HEK293 (cell line): Measurements from ENCODE around the gene ASIC4.

Experiments
- CTCF ChIA-PET: fragments of 350-600 bp; formaldehyde crosslinking; extraction: SDS; loops from one replicate; lab custom pipeline; 2021; ENCODE audit warnings: antibody characterized with exemption; lab: Yijun Ruan, JAX
- POLR2A ChIA-PET: fragments of 300-600 bp; formaldehyde crosslinking; extraction: SDS; loops from one replicate; lab custom pipeline; 2020; ENCODE audit warnings: antibody characterized with exemption, inconsistent platforms; lab: Yijun Ruan, JAX
- H3K27ac ChIP-seq: fragments of 200-500 bp; sonication (Bioruptor generic); 2 replicates; pipeline ENCODE4 v1.5.1; 2014; ENCODE audit warnings: low read depth, low read length, control low read depth, inconsistent platforms; ENCODE audit errors: extremely low read depth
- H3K36me3 ChIP-seq, 2 experiments: fragments of 200-500 bp in 1 of 2; sonication (Bioruptor generic) in 1 of 2; 1 replicate in 1 of 2; 2 replicates in 1 of 2; pipeline ENCODE4 v1.5.1; 2014 to 2017; ENCODE audit warnings: inconsistent platforms in 2 of 2, low read length in 2 of 2; ENCODE audit not compliant: control insufficient read depth in 2 of 2, insufficient read depth in 1 of 2
- H3K4me1 ChIP-seq: fragments of 200-500 bp; sonication (Bioruptor generic); 2 replicates; pipeline ENCODE4 v1.5.1; 2014; ENCODE audit warnings: mild to moderate bottlenecking, low read length, inconsistent platforms; ENCODE audit not compliant: control insufficient read depth, insufficient read depth
- H3K4me3 ChIP-seq: 2 replicates; pipeline ENCODE4 v1.5.1; 2011; ENCODE audit warnings: low read depth, mild to moderate bottlenecking, control low read depth, low read length, moderate library complexity
- H3K9me3 ChIP-seq: fragments of 200-500 bp; sonication (Bioruptor generic); 2 replicates; pipeline ENCODE4 v1.5.1; 2014; ENCODE audit warnings: low read depth, low read length, inconsistent platforms; ENCODE audit not compliant: control insufficient read depth, insufficient read depth
- GLIS1 ChIP-seq: fragments of 450-650 bp; formaldehyde crosslinking; IDR thresholded peaks from 2 replicates; pipeline ENCODE4 v1.5.1; 2016; ENCODE audit warnings: missing biosample characterization, missing genetic modification characterization
- GLIS2 ChIP-seq: fragments of 450-650 bp; formaldehyde crosslinking; IDR thresholded peaks from 2 replicates; pipeline ENCODE4 v1.5.1; 2016; ENCODE audit warnings: missing biosample characterization, missing genetic modification characterization
- KLF7 ChIP-seq: fragments of 450-650 bp; formaldehyde crosslinking; IDR thresholded peaks from 2 replicates; pipeline ENCODE4 v1.5.1; 2016; ENCODE audit warnings: missing biosample characterization, missing genetic modification characterization, borderline replicate concordance
- SP2 ChIP-seq: fragments of 450-650 bp; formaldehyde crosslinking; IDR thresholded peaks from 2 replicates; pipeline ENCODE4 v1.5.1; 2016; ENCODE audit warnings: missing biosample characterization, missing genetic modification characterization
- ZBTB20 ChIP-seq: fragments of 450-650 bp; formaldehyde crosslinking; IDR thresholded peaks from 2 replicates; pipeline ENCODE4 v1.5.1; 2016; ENCODE audit warnings: missing biosample characterization, missing genetic modification characterization
- ZNF140 ChIP-seq: fragments of 450-650 bp; formaldehyde crosslinking; IDR thresholded peaks from 2 replicates; pipeline ENCODE4 v1.5.1; 2016; ENCODE audit warnings: missing biosample characterization, missing genetic modification characterization
- ZNF16 ChIP-seq: fragments of 450-650 bp; formaldehyde crosslinking; IDR thresholded peaks from 2 replicates; pipeline ENCODE4 v1.5.1; 2016; ENCODE audit warnings: low read depth, missing biosample characterization, missing genetic modification characterization
- ZNF174 ChIP-seq: fragments of 450-650 bp; formaldehyde crosslinking; IDR thresholded peaks from 2 replicates; pipeline ENCODE4 v1.5.0; 2017; ENCODE audit warnings: missing biosample characterization, mild to moderate bottlenecking, missing genetic modification characterization
- ZNF23 ChIP-seq: fragments of 450-650 bp; formaldehyde crosslinking; IDR thresholded peaks from 2 replicates; pipeline ENCODE4 v1.5.1; 2016; ENCODE audit warnings: missing biosample characterization, missing genetic modification characterization, borderline replicate concordance
- ZNF335 ChIP-seq: fragments of 450-650 bp; formaldehyde crosslinking; conservative IDR thresholded peaks from 2 replicates; pipeline ENCODE4 v1.5.1; 2016; ENCODE audit warnings: missing biosample characterization, missing genetic modification characterization
- ZNF48 ChIP-seq: fragments of 450-650 bp; formaldehyde crosslinking; IDR thresholded peaks from 2 replicates; pipeline ENCODE4 v1.5.1; 2016; ENCODE audit warnings: missing biosample characterization, missing genetic modification characterization
- ZNF558 ChIP-seq: fragments of 450-650 bp; formaldehyde crosslinking; IDR thresholded peaks from 2 replicates; pipeline ENCODE4 v1.5.1; 2016; ENCODE audit warnings: missing biosample characterization, missing genetic modification characterization
- ZNF658 ChIP-seq: fragments of 450-650 bp; formaldehyde crosslinking; IDR thresholded peaks from 2 replicates; pipeline ENCODE4; 2016; ENCODE audit warnings: missing biosample characterization, missing genetic modification characterization
- ZNF707 ChIP-seq: fragments of 450-650 bp; formaldehyde crosslinking; IDR thresholded peaks from 2 replicates; pipeline ENCODE4 v1.5.1; 2016; ENCODE audit warnings: missing biosample characterization, missing genetic modification characterization
- TF ChIP-seq, protein P1 (sequence below): fragments of 450-650 bp; formaldehyde crosslinking; optimal IDR thresholded peaks from 2 replicates; pipeline ENCODE3; 2016; ENCODE audit warnings: missing biosample characterization, mild to moderate bottlenecking, missing genetic modification characterization
- TF ChIP-seq, protein P2 (sequence below): fragments of 450-650 bp; formaldehyde crosslinking; IDR thresholded peaks from 2 replicates; pipeline ENCODE4 v1.5.1; 2016; ENCODE audit warnings: missing biosample characterization, missing genetic modification characterization
- TF ChIP-seq, protein P3 (sequence below): fragments of 450-650 bp; formaldehyde crosslinking; IDR thresholded peaks from 2 replicates; pipeline ENCODE4 v1.5.1; 2016; ENCODE audit warnings: missing biosample characterization, missing genetic modification characterization, borderline replicate concordance

Gene ASIC4

DNA sequence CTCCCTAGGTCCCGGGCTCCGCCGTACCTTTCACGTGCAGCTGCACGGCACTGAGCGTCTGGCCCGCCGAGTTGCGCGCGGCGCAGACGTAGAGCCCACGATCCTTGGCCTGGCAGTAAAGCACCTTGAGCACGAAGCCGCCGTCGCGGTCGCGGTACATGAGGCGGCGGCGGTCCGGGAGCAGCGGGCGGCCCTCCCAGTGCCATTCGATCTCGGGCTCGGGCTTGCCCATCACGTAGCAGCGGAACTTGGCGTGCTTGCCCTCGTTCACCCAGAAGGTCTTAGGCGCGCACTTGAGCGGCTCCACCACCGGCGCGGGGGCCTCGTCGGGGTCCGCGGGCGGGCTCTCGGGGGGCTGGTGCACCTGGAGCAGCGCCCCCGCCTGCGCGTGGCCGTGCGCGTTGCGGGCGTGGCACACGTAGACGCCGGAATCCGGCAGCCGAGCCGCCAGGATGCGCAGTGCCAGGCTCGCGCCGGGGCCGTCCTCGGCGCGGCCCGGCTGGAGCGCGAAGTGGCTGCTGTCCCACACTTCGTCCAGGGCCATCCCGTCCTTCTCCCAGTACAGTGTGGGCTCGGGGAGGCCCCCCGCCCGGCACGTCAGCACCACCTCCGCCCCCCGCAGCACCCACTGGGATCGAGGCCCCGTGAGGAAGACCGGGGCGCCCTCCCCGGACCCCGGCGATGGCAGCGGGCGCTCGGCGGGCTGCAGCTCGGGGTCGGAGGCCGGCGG, 56.1 kb downstream of the ASIC4 start:
- POLR2A ChIA-PET: interaction anchor here (1.0 to 2.5 kb wide), 8 partner anchors 9 to 291 kb away, joined by 3 to 44 read pairs (median 8); partner anchors contain the start of genes CHPF, STK11IP and TMEM198

DNA sequence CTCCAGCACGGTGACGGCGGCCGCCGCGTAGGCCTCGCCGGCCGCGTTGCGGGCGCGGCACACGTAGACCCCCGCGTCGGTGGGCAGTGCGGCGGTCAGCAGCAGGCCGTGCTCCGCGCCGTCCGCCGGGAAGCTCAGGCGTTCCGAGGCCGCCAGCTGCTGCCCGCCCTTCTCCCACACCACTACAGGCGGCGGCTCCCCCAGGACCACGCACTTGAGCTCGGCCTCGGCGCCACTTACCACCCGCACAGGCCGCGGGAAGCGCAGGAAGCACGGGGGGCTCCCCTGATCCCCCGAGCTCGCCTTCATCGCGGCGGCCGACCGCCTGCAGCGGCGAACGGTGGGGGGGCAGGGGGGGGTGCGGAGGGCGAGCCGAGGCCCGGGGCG, 56.6 kb downstream of the ASIC4 start:
- CTCF ChIA-PET: interaction anchor here (1.6 to 3.5 kb wide), 3 partner anchors 11 to 72 kb away, joined by 8 to 32 read pairs (median 13); no protein-coding TSS in a partner anchor
- TF ChIP-seq, protein P1, sequence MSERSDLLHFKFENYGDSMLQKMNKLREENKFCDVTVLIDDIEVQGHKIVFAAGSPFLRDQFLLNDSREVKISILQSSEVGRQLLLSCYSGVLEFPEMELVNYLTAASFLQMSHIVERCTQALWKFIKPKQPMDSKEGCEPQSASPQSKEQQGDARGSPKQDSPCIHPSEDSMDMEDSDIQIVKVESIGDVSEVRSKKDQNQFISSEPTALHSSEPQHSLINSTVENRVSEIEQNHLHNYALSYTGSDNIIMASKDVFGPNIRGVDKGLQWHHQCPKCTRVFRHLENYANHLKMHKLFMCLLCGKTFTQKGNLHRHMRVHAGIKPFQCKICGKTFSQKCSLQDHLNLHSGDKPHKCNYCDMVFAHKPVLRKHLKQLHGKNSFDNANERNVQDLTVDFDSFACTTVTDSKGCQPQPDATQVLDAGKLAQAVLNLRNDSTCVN: peak; percentile 53
- TF ChIP-seq ZNF23 (tag by site-specific recombination) (no peak), GLIS1 (tag by site-specific recombination) (peak; percentile 69), KLF7 (tag by site-specific recombination) (no peak), ZNF140 (tag by site-specific recombination) (no peak), SP2 (tag by site-specific recombination) (no peak), ZNF48 (tag by site-specific recombination) (no peak), ZNF707 (no peak)
- TF ChIP-seq, protein P2, sequence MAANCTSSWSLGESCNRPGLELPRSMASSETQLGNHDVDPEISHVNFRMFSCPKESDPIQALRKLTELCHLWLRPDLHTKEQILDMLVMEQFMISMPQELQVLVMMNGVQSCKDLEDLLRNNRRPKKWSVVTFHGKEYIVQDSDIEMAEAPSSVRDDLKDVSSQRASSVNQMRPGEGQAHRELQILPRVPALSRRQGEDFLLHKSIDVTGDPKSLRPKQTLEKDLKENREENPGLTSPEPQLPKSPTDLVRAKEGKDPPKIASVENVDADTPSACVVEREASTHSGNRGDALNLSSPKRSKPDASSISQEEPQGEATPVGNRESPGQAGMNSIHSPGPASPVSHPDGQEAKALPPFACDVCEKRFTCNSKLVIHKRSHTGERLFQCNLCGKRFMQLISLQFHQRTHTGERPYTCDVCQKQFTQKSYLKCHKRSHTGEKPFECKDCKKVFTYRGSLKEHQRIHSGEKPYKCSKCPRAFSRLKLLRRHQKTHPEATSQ (tag by site-specific recombination): no peak
- TF ChIP-seq, protein P3, sequence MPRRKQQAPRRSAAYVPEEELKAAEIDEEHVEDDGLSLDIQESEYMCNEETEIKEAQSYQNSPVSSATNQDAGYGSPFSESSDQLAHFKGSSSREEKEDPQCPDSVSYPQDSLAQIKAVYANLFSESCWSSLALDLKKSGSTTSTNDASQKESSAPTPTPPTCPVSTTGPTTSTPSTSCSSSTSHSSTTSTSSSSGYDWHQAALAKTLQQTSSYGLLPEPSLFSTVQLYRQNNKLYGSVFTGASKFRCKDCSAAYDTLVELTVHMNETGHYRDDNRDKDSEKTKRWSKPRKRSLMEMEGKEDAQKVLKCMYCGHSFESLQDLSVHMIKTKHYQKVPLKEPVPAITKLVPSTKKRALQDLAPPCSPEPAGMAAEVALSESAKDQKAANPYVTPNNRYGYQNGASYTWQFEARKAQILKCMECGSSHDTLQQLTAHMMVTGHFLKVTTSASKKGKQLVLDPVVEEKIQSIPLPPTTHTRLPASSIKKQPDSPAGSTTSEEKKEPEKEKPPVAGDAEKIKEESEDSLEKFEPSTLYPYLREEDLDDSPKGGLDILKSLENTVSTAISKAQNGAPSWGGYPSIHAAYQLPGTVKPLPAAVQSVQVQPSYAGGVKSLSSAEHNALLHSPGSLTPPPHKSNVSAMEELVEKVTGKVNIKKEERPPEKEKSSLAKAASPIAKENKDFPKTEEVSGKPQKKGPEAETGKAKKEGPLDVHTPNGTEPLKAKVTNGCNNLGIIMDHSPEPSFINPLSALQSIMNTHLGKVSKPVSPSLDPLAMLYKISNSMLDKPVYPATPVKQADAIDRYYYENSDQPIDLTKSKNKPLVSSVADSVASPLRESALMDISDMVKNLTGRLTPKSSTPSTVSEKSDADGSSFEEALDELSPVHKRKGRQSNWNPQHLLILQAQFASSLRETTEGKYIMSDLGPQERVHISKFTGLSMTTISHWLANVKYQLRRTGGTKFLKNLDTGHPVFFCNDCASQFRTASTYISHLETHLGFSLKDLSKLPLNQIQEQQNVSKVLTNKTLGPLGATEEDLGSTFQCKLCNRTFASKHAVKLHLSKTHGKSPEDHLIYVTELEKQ (tag by site-specific recombination): no peak
- TF ChIP-seq, all 188 proteins: peak for 2
- Histone ChIP-seq H3K4me1 (peaks cover 13% of the 10 kb centered on the region), H3K4me3 (peak overlapping the region; percentile 91), H3K36me3 (peaks cover 4 to 42% of the 10 kb centered on the region in 2 experiments; a peak in 2 of 3 replicates), H3K9me3 (no peaks in the 10 kb centered on the region), H3K27ac (peak overlapping the region; percentile 86)
- POLR2A ChIA-PET: interaction anchor here (0.8 to 2.5 kb wide), 11 partner anchors 10 to 291 kb away, joined by 3 to 44 read pairs (median 5); partner anchors contain the start of genes CHPF, STK11IP and TMEM198

More for the DNA sequence above, 56.1 kb downstream of the ASIC4 start:
- no peak for TF ChIP-seq ZNF558 (tag by site-specific recombination)
- TF ChIP-seq, protein P1: peak; percentile 15
- TF ChIP-seq ZBTB20 (tag by site-specific recombination): peak; percentile 58; the same call in 1 of the 2 replicates
- no peak for TF ChIP-seq ZNF16 (tag by site-specific recombination)
- TF ChIP-seq ZNF174 (tag by site-specific recombination): no peak
- 0 out of 2 replicates have a peak, but pooled peaks have one; percentile 34 for TF ChIP-seq GLIS2
- peak; percentile 41 for TF ChIP-seq ZNF335 (tag by site-specific recombination)
- no peak for TF ChIP-seq ZNF658 (tag by site-specific recombination)
- CTCF ChIA-PET: interaction anchor here (1.6 to 3.5 kb wide), 3 partner anchors 10 to 73 kb away, joined by 8 to 32 read pairs (median 13); no protein-coding TSS in a partner anchor
- Histone ChIP-seq H3K4me3 (peak overlapping the region; percentile 91), H3K9me3 (no peaks in the 10 kb centered on the region), H3K27ac (peak overlapping the region; percentile 86), H3K4me1 (peaks cover 13% of the 10 kb centered on the region), H3K36me3 (peaks cover 5 to 47% of the 10 kb centered on the region in 2 experiments; a peak in 2 of 3 replicates)
